ENCODE results near the gene GDF7.

Gene GDF7

GRCh38 chr2:20666304-20667150 is at the start of gene GDF7:
Gene GDF7, plus strand, starts transcription at chr2:20667144. Its CDS starts 96 bp downstream, at chr2:20667240.
- no peak for DNase-seq

- DNase-seq, result no peak
These were observed 49.0 kb upstream of the GDF7 start for GRCh38 chr2:20617892-20618467.

GRCh38 chr2:20618468-20618885 is 48.5 kb upstream of the GDF7 start:
- DNase-seq, result no peak

- DNase-seq, result no peak
These were observed 47.9 kb upstream of the GDF7 start for GRCh38 chr2:20618886-20619521.

GRCh38 chr2:20619624-20620024 is 47.3 kb upstream of the GDF7 start:
- DNase-seq, result no peak

GRCh38 chr2:20620271-20620681 is 46.7 kb upstream of the GDF7 start:
- no peak for DNase-seq

- DNase-seq, result no peak
These were observed 46.1 kb upstream of the GDF7 start for GRCh38 chr2:20620696-20621365.

- no peak for DNase-seq
These were observed 45.3 kb upstream of the GDF7 start for GRCh38 chr2:20621366-20622295.

GRCh38 chr2:20622296-20622686 is 44.7 kb upstream of the GDF7 start:
- no peak for DNase-seq

GRCh38 chr2:20622731-20623130 is 44.2 kb upstream of the GDF7 start:
- no peak for DNase-seq

GRCh38 chr2:20623241-20623640 is 43.7 kb upstream of the GDF7 start:
- DNase-seq, result no peak

- no peak for DNase-seq
These were observed 43.2 kb upstream of the GDF7 start for GRCh38 chr2:20623741-20624155.

- DNase-seq, result no peak
These were observed 42.6 kb upstream of the GDF7 start for GRCh38 chr2:20624156-20624883.

GRCh38 chr2:20624884-20625485 is 42.0 kb upstream of the GDF7 start:
- DNase-seq, result no peak

GRCh38 chr2:20625491-20626391 is 41.2 kb upstream of the GDF7 start:
- no peak for DNase-seq

GRCh38 chr2:20626392-20626697 is 40.6 kb upstream of the GDF7 start:
- DNase-seq, result no peak

GRCh38 chr2:20626698-20627513 is 40.0 kb upstream of the GDF7 start:
- no peak for DNase-seq

- DNase-seq, result no peak
These were observed 39.1 kb upstream of the GDF7 start for GRCh38 chr2:20627712-20628380.

GRCh38 chr2:20629181-20629580 is 37.8 kb upstream of the GDF7 start:
- no peak for DNase-seq

All from GF-D8 (cell line).